Fibroblast of lung (primary cell): ENCODE measurements around the gene TOP3A.

Source experiments
- EZH2 ChIP-seq: IDR thresholded peaks from 2 replicates; pipeline ENCODE4 v1.5.1; 2012; ENCODE audit warnings: low read length, control low read depth, mild to moderate bottlenecking; ENCODE audit errors: missing control alignments
- TF ChIP-seq, protein P1 (sequence below), 2 donors: IDR thresholded peaks in 1 of 2; conservative IDR thresholded peaks in 1 of 2; 1 replicate in 1 of 2; 2 replicates in 1 of 2; pipeline ENCODE4 v1.5.1; 2011 to 2012; ENCODE audit warnings: low read length in 2 of 2, control low read depth in 1 of 2, inconsistent platforms in 1 of 2, low read depth in 1 of 2, mild to moderate bottlenecking in 1 of 2

DNA sequence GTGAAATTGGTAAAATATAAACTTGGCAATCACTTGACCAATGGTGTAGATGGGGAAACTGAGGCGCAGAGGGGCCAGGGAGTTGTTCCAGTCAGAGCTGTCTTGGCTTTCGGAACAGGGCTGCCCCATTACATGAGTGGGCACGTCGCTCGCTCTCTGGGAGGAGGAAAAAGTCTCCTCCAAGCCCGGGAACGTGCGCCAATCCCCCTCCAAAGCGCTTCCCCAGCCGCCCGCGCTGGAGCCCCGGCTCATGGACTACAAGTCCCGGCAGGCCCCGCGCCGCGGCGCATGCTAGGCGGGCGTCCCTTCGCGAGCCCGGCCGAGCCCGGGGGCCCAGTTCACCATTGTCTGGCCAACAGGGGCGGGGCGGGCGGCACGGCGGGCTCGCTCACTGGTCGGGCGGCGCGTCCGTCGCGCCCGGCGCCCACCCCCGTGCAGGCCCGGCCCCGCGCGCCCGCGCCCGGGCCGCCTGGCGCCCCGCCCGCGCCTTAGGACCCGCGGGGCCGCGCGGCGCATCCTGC, 89.6 kb downstream of the TOP3A start, which contains the start of gene LLGL1:
- TF ChIP-seq, protein P1, sequence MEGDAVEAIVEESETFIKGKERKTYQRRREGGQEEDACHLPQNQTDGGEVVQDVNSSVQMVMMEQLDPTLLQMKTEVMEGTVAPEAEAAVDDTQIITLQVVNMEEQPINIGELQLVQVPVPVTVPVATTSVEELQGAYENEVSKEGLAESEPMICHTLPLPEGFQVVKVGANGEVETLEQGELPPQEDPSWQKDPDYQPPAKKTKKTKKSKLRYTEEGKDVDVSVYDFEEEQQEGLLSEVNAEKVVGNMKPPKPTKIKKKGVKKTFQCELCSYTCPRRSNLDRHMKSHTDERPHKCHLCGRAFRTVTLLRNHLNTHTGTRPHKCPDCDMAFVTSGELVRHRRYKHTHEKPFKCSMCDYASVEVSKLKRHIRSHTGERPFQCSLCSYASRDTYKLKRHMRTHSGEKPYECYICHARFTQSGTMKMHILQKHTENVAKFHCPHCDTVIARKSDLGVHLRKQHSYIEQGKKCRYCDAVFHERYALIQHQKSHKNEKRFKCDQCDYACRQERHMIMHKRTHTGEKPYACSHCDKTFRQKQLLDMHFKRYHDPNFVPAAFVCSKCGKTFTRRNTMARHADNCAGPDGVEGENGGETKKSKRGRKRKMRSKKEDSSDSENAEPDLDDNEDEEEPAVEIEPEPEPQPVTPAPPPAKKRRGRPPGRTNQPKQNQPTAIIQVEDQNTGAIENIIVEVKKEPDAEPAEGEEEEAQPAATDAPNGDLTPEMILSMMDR (conservative IDR thresholded peaks at IDR 0.05 in 1 of 2, IDR thresholded peaks at IDR 0.05 in 1 of 2; ENCODE audit: low read depth in 1 of 2, low read length in 2 of 2): no peak
- TF ChIP-seq EZH2: no peak
